HCT116 (cell line): ENCODE results near the gene SUSD6. TPM values are rescaled to one million over a fixed set of nuclear protein-coding genes. Genes with fewer than 3 reads are reported as not detected.

Experiments
- ATAC-seq: fragments of 200-7000 bp; cut with Tn5 transposase; 2 replicates; pipeline ENCODE4 v1.9.1; 2020; ENCODE audit warnings: mild to moderate bottlenecking, moderate library complexity
- BruUV-seq: library from RNA; stranded (reverse); fragments of 400-500 nt; replicated peaks from 2 replicates; lab custom pipeline; 2021; lab: Mats Ljungman, UMichigan
- CTCF ChIA-PET: fragments of 300-600 bp; sonication (Branson Sonifier 250); formaldehyde crosslinking; loops from one replicate; lab custom pipeline; 2021; ENCODE audit warnings: antibody characterized with exemption; lab: Charles Lee
- POLR2A ChIA-PET: fragments of 300-600, 350-600 bp; sonication (Branson Sonifier 250); formaldehyde crosslinking; loops from one replicate; lab custom pipeline; 2021; ENCODE audit warnings: antibody characterized with exemption; lab: Charles Lee
- RAD21 ChIA-PET, 2 experiments: fragments of 300-600 bp; sonication (Branson Sonifier 250); formaldehyde crosslinking; loops; one replicate each; lab custom pipeline; 2023; ENCODE audit warnings: low total read pairs in 2 of 2; ENCODE audit not compliant: uncharacterized antibody in 2 of 2, unreplicated experiment in 2 of 2, low non-redundant PET in 1 of 2; lab: Charles Lee
- DNase-seq: peaks from one replicate; pipeline ENCODE4 v3.0.0-alpha.2; 2010; ENCODE audit warnings: low read depth, low spot score
- H2AFZ ChIP-seq: fragments of 200-600 bp; shearing (Covaris generic), sonication (generic); 2 replicates; pipeline ENCODE4 v1.6.1; 2017; ENCODE audit warnings: low read depth, mixed run types, mixed read lengths, antibody characterized with exemption, low read length; ENCODE audit not compliant: poor library complexity, severe bottlenecking
- H3K27ac ChIP-seq: 2 replicates; pipeline ENCODE4 v1.5.1; 2012; ENCODE audit warnings: low read depth, low read length
- H3K27me3 ChIP-seq: fragments of 200-600 bp; sonication (generic); 2 replicates; pipeline ENCODE4 v1.6.1; 2016; ENCODE audit warnings: mixed run types, low read length, mixed read lengths; ENCODE audit not compliant: insufficient read depth
- H3K36me3 ChIP-seq, 2 experiments: fragments of 200-500 bp in 1 of 2; fragments of 200-600 bp in 1 of 2; sonication (Bioruptor generic) in 1 of 2; sonication (generic) in 1 of 2; 2 replicates each; pipeline versions ENCODE4 v1.5.1 to v1.6.1; 2014 to 2016; ENCODE audit warnings: low read length in 2 of 2, inconsistent platforms in 1 of 2, mixed read lengths in 1 of 2, mixed run types in 1 of 2; ENCODE audit not compliant: insufficient read depth in 2 of 2, control insufficient read depth in 1 of 2
- H3K4me1 ChIP-seq, 2 experiments: fragments of 200-600 bp in 1 of 2; sonication (generic) in 1 of 2; 2 replicates each; pipeline versions ENCODE4 v1.5.1 to v1.6.1; 2012 to 2017; ENCODE audit warnings: low read length in 2 of 2, inconsistent platforms in 1 of 2, mild to moderate bottlenecking in 1 of 2, mixed read lengths in 1 of 2, mixed run types in 1 of 2, moderate library complexity in 1 of 2; ENCODE audit not compliant: insufficient read depth in 2 of 2, control insufficient read depth in 1 of 2
- H3K4me2 ChIP-seq: fragments of 200-600 bp; sonication (generic); 2 replicates; pipeline ENCODE4 v1.6.1; 2017; ENCODE audit warnings: mixed run types, low read length, mixed read lengths
- H3K4me3 ChIP-seq, 2 experiments: fragments of 200-600 bp in 1 of 2; sonication (generic) in 1 of 2; replicated peaks in 1 of 2; 2 replicates each; pipeline ENCODE4 v1.5.1; 2011 to 2016; ENCODE audit warnings: low read length in 2 of 2, control low read depth in 1 of 2, low read depth in 1 of 2, mild to moderate bottlenecking in 1 of 2, mixed read lengths in 1 of 2, mixed run types in 1 of 2
- H3K79me2 ChIP-seq: fragments of 200-600 bp; sonication (generic); 2 replicates; pipeline ENCODE4 v1.6.1; 2017; ENCODE audit warnings: mild to moderate bottlenecking, mixed run types, low read length, moderate library complexity, mixed read lengths; ENCODE audit not compliant: insufficient read depth
- H3K9ac ChIP-seq: fragments of 200-600 bp; sonication (generic); 2 replicates; pipeline ENCODE4 v1.6.1; 2016; ENCODE audit warnings: low read length, mixed read lengths
- H3K9me2 ChIP-seq: fragments of 200-600 bp; sonication (generic), shearing (Covaris generic); 2 replicates; pipeline ENCODE4 v1.6.1; 2017; ENCODE audit warnings: mixed run types, mild to moderate bottlenecking, moderate library complexity; ENCODE audit not compliant: insufficient read depth
- H3K9me3 ChIP-seq, 2 experiments: fragments of 200-500 bp in 1 of 2; fragments of 200-600 bp in 1 of 2; sonication (Bioruptor generic) in 1 of 2; sonication (generic) in 1 of 2; 2 replicates each; pipeline ENCODE4 v1.6.1; 2014 to 2017; ENCODE audit warnings: low read length in 2 of 2, mixed read lengths in 2 of 2, inconsistent platforms in 1 of 2, low read depth in 1 of 2, mild to moderate bottlenecking in 1 of 2, mixed run types in 1 of 2, moderate library complexity in 1 of 2; ENCODE audit not compliant: control insufficient read depth in 1 of 2, insufficient read depth in 1 of 2
- H4K20me1 ChIP-seq: fragments of 200-600 bp; sonication (generic), shearing (Covaris generic); 2 replicates; pipeline ENCODE4 v1.6.1; 2017; ENCODE audit warnings: mixed run types, mild to moderate bottlenecking, moderate library complexity; ENCODE audit not compliant: insufficient read depth
- CBX3 ChIP-seq: IDR thresholded peaks from 2 replicates; pipeline ENCODE4 v1.6.1; 2012; ENCODE audit warnings: low read depth
- CEBPB ChIP-seq: IDR thresholded peaks from 2 replicates; pipeline ENCODE4 v1.6.1; 2012; ENCODE audit warnings: low read depth
- EGR1 ChIP-seq: IDR thresholded peaks from 2 replicates; pipeline ENCODE4 v1.6.1; 2012; ENCODE audit warnings: low read depth
- ELF1 ChIP-seq: IDR thresholded peaks from 2 replicates; pipeline ENCODE4 v1.6.1; 2012; ENCODE audit warnings: low read depth, borderline replicate concordance
- EZH2 ChIP-seq: fragments of 200-600 bp; sonication (generic); IDR thresholded peaks from 2 replicates; pipeline ENCODE4 v1.6.1; 2017; ENCODE audit warnings: antibody characterized with exemption, mixed run types
- POLR2A ChIP-seq: IDR thresholded peaks from 2 replicates; pipeline ENCODE4 v1.7.0; 2011; ENCODE audit warnings: borderline replicate concordance; ENCODE audit not compliant: insufficient read depth, insufficient read length; ENCODE audit errors: extremely low read depth
- RAD21 ChIP-seq: IDR thresholded peaks from 2 replicates; pipeline ENCODE4 v1.6.1; 2012; ENCODE audit warnings: low read depth, mild to moderate bottlenecking
- REST ChIP-seq: IDR thresholded peaks from 2 replicates; pipeline ENCODE4 v1.6.1; 2012; ENCODE audit warnings: low read depth
- SIN3A ChIP-seq: IDR thresholded peaks from 2 replicates; pipeline ENCODE4 v1.6.1; 2012; ENCODE audit warnings: low read depth
- TCF7L2 ChIP-seq: IDR thresholded peaks from 2 replicates; pipeline ENCODE4 v1.7.0; 2011; ENCODE audit warnings: borderline replicate concordance, inconsistent platforms; ENCODE audit not compliant: insufficient read depth, insufficient read length; ENCODE audit errors: extremely low read depth
- YY1 ChIP-seq: IDR thresholded peaks from 2 replicates; pipeline ENCODE4 v1.6.1; 2011; ENCODE audit warnings: low read length, low read depth, moderate library complexity, mild to moderate bottlenecking; ENCODE audit not compliant: insufficient replicate concordance; ENCODE audit errors: extremely low read depth
- ZFX ChIP-seq: fragments of 450-650 bp; IDR thresholded peaks from 2 replicates; pipeline ENCODE4 v1.6.1; 2017
- intact Hi-C: fragments of 100-400 bp; cut with micrococcal nuclease; formaldehyde crosslinking; loops from 2 replicates; pipeline ENCODE4 v1.10.0; 2022
- total RNA-seq: library from RNA; stranded (reverse); gene quantifications from one replicate; pipeline ENCODE4 v1.2.1, GENCODE V29; 2021; ENCODE audit not compliant: unreplicated experiment
- TF ChIP-seq, protein P1 (sequence below): IDR thresholded peaks from 2 replicates; pipeline ENCODE4 v1.6.1; 2011; ENCODE audit warnings: mild to moderate bottlenecking, low read length, moderate library complexity; ENCODE audit not compliant: insufficient replicate concordance; ENCODE audit errors: extremely low read depth
- TF ChIP-seq, protein P2 (sequence below), 3 experiments: fragments of 200-600 bp in 1 of 3; sonication (generic) in 1 of 3; IDR thresholded peaks in 2 of 3; conservative IDR thresholded peaks in 1 of 3; 2 replicates each; pipeline ENCODE4 v1.5.1; 2012 to 2017; ENCODE audit warnings: low read depth in 2 of 3, low read length in 2 of 3, antibody characterized with exemption in 1 of 3, borderline replicate concordance in 1 of 3, control low read depth in 1 of 3, mild to moderate bottlenecking in 1 of 3, mixed read lengths in 1 of 3, mixed run types in 1 of 3, moderate library complexity in 1 of 3; ENCODE audit not compliant: insufficient read depth in 1 of 3

SUSD6 gene
- total RNA-seq, 1 experiment from 2014 or later: 6.4 TPM

- no peak for TF ChIP-seq TCF7L2
- TF ChIP-seq, protein P1, sequence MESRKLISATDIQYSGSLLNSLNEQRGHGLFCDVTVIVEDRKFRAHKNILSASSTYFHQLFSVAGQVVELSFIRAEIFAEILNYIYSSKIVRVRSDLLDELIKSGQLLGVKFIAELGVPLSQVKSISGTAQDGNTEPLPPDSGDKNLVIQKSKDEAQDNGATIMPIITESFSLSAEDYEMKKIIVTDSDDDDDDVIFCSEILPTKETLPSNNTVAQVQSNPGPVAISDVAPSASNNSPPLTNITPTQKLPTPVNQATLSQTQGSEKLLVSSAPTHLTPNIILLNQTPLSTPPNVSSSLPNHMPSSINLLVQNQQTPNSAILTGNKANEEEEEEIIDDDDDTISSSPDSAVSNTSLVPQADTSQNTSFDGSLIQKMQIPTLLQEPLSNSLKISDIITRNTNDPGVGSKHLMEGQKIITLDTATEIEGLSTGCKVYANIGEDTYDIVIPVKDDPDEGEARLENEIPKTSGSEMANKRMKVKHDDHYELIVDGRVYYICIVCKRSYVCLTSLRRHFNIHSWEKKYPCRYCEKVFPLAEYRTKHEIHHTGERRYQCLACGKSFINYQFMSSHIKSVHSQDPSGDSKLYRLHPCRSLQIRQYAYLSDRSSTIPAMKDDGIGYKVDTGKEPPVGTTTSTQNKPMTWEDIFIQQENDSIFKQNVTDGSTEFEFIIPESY: no peak
- TF ChIP-seq ZFX: no peak
- no peak for TF ChIP-seq EZH2
- TF ChIP-seq YY1: no peak
- no peak for TF ChIP-seq SIN3A
Observed at GRCh38 chr14:69711881-69712560, 100.6 kb downstream of the SUSD6 start (continued).

DNA sequence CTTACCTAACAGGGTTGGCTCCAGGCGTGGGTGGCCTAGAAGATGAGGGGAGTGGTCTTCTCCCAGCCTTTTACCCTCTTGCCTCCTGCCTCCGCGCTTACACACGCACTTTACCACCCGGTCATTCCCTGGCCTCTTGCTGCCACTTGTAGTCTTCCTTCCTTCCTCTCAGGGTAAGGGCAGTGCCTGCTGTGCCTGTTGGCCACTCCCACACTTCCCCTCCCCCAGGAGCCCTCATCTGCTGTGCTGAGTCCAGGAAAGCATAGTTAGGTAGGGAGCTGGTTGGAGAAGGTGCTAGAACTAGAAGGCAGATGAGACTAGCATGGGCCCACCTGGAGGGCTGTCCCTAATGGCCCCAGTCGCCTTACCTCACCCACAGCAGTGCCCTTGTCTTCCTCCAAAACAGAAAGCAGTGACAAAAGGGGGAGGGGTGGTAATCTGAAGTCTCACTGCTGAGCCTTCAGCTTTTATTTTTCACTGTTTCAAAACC is 101.2 kb downstream of the SUSD6 start:
- CTCF ChIA-PET: no interaction called here
- no peak overlapping the region for H3K9ac ChIP-seq
- H3K36me3 ChIP-seq: no peaks in the 10 kb centered on the region
- TF ChIP-seq REST (no peak), CBX3 (no peak), ELF1 (no peak), CEBPB (no peak), RAD21 (no peak), POLR2A (no peak), ZFX (no peak), SIN3A (no peak), EGR1 (no peak)
- TF ChIP-seq, protein P2, sequence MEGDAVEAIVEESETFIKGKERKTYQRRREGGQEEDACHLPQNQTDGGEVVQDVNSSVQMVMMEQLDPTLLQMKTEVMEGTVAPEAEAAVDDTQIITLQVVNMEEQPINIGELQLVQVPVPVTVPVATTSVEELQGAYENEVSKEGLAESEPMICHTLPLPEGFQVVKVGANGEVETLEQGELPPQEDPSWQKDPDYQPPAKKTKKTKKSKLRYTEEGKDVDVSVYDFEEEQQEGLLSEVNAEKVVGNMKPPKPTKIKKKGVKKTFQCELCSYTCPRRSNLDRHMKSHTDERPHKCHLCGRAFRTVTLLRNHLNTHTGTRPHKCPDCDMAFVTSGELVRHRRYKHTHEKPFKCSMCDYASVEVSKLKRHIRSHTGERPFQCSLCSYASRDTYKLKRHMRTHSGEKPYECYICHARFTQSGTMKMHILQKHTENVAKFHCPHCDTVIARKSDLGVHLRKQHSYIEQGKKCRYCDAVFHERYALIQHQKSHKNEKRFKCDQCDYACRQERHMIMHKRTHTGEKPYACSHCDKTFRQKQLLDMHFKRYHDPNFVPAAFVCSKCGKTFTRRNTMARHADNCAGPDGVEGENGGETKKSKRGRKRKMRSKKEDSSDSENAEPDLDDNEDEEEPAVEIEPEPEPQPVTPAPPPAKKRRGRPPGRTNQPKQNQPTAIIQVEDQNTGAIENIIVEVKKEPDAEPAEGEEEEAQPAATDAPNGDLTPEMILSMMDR (IDR thresholded peaks at IDR 0.05 in 2 of 3, conservative IDR thresholded peaks at IDR 0.05 in 1 of 3; ENCODE audit: borderline replicate concordance in 1 of 3, insufficient read depth in 1 of 3, low read depth in 2 of 3, low read length in 2 of 3): no peak
- TF ChIP-seq, all 23 proteins: peak for 0
- Histone ChIP-seq H3K27ac (peak overlapping the region; percentile 34), H3K27me3 (no peaks in the 10 kb centered on the region), H2AFZ (no peak overlapping the region), H3K9me3 (no peaks in the 10 kb centered on the region), H4K20me1 (no peaks in the 10 kb centered on the region), H3K4me3 (no peak overlapping the region), H3K9me2 (no peaks in the 10 kb centered on the region), H3K79me2 (no peaks in the 10 kb centered on the region), H3K4me2 (peak overlapping the region; percentile 37; the same call in 1 of the 2 replicates), H3K4me1 (peaks cover 17 to 22% of the 10 kb centered on the region in 2 experiments)
- no TSS peak for BruUV-seq
- no peak for DNase-seq
- peak; percentile 29; the same call in 1 of the 2 replicates for ATAC-seq
- POLR2A ChIA-PET: no interaction called here
- intact Hi-C loops: no loop called here
- RAD21 ChIA-PET: no interaction called here
